Measurements from ENCODE around the gene LYZL1.

The LYZL1 gene

DNA sequence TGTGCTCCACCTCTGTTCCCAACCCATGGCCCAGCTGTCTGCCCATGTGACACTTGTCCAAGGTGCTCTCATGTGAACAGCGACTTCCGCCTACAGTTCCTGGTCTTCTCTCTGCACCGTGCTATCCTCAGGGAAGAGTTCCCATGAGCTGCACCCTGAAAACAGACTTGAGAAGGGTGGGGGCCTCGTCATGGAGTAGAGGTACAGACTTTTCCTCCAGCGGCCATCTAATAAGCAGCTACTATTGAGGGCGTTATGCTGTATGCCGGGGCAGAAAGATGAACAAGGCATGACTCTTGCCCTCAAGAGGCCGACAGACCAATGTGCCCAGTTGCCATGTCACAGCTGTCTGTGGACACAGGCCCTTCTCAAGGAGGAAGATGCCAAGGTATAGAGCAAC, 25.4 kb upstream of the LYZL1 start:
- TF ChIP-seq, protein P1, sequence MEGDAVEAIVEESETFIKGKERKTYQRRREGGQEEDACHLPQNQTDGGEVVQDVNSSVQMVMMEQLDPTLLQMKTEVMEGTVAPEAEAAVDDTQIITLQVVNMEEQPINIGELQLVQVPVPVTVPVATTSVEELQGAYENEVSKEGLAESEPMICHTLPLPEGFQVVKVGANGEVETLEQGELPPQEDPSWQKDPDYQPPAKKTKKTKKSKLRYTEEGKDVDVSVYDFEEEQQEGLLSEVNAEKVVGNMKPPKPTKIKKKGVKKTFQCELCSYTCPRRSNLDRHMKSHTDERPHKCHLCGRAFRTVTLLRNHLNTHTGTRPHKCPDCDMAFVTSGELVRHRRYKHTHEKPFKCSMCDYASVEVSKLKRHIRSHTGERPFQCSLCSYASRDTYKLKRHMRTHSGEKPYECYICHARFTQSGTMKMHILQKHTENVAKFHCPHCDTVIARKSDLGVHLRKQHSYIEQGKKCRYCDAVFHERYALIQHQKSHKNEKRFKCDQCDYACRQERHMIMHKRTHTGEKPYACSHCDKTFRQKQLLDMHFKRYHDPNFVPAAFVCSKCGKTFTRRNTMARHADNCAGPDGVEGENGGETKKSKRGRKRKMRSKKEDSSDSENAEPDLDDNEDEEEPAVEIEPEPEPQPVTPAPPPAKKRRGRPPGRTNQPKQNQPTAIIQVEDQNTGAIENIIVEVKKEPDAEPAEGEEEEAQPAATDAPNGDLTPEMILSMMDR (IDR thresholded peaks at IDR 0.05; ENCODE audit: extremely low read depth, missing control alignments), result no peak
- no peak for DNase-seq (ENCODE audit: low spot score)

- TF ChIP-seq, protein P1 (IDR thresholded peaks at IDR 0.05; ENCODE audit: extremely low read depth, missing control alignments), result no peak
- DNase-seq (ENCODE audit: low spot score), result no peak
Measured at GRCh38 chr10:29265210-29265768, 23.6 kb upstream of the LYZL1 start.

DNA sequence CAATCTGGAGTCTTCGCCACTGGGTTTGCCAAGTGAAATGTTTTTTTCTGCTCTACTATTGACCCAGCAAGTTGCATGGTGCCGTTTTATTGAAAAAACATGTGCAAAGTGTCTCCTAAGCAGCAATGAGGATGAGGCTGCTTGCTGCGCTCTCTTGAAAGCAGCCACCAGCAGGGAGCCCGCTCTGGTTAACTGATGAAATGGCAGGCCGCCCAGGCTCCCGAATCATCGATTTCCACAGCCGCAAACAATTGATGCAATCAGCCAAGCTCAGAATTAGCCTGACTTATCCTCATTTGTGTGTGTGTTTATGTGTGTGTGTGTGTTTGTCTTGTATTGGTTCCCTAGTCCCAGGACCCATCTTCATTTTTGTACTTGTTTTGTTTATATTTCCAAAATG, 22.2 kb upstream of the LYZL1 start:
- no peak for DNase-seq (ENCODE audit: low spot score)

GRCh38 chr10:29268011-29268410, 20.9 kb upstream of the LYZL1 start:
- TF ChIP-seq, protein P1 (IDR thresholded peaks at IDR 0.05; ENCODE audit: extremely low read depth, missing control alignments), result no peak

More for the DNA sequence above, 22.2 kb upstream of the LYZL1 start:
- TF ChIP-seq, protein P1 (IDR thresholded peaks at IDR 0.05; ENCODE audit: extremely low read depth, missing control alignments), result no peak

DNA sequence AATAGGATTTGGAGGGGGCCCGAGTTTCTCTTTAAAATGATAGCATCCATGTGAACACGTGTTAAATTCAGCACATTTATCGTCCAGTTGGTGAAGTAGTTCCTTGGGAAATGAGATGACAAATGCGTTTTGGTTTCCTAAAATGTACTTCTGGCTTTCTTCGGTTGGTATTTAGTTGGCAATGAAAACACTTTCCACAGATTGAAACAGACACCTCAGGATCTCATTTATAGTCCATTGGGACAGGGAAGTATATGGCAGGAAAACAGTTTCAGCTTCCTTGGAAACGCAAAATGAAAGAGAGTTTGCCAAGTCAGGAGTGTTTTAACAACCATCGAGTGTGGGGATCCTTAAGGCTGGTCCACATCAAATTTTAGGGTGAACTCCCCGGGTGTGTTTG, 19.4 kb upstream of the LYZL1 start:
- DNase-seq (ENCODE audit: low spot score), result no peak
- TF ChIP-seq, protein P1 (IDR thresholded peaks at IDR 0.05; ENCODE audit: extremely low read depth, missing control alignments), result no peak

More at GRCh38 chr10:29268011-29268410, 20.9 kb upstream of the LYZL1 start:
- DNase-seq (ENCODE audit: low spot score), result no peak

DNA sequence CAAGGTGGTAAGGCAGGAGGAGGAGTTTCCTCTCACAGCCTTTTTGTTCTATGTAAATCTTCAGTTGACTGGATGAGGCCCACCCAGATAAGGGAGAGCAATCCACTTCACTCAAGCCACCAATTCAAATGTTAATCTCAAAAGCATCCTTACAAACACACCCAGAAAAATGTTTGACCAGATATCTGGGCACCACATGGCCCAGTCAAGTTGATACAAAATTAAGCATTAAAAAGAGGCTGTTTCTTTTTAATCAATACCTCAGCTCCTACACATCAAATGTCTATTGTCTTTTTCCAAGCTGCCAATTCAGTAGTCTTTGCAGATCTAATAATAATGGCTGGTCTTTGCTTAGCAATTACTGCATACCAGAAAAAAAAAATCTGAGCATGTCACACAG, 18.0 kb upstream of the LYZL1 start:
- TF ChIP-seq, protein P1 (IDR thresholded peaks at IDR 0.05; ENCODE audit: extremely low read depth, missing control alignments), result no peak
- no peak for DNase-seq (ENCODE audit: low spot score)

GRCh38 chr10:29271877-29272276, 17.0 kb upstream of the LYZL1 start:
- no peak for DNase-seq (ENCODE audit: low spot score)
- TF ChIP-seq, protein P1 (IDR thresholded peaks at IDR 0.05; ENCODE audit: extremely low read depth, missing control alignments), result no peak
